GM19351 (cell line): ENCODE data around the gene NEK5.
"Not testable (repeated sequence)": the region's sequence is repeated elsewhere in the genome, so short reads cannot be mapped to it uniquely, and the experiment has no call there.

ENCODE experiments used
- ATAC-seq: cut with Tn5 transposase; IDR thresholded peaks from one replicate; pipeline ENCODE4 v1.9.1; 2021; ENCODE audit warnings: mild to moderate bottlenecking, moderate library complexity; ENCODE audit not compliant: unreplicated experiment

Gene NEK5

DNA sequence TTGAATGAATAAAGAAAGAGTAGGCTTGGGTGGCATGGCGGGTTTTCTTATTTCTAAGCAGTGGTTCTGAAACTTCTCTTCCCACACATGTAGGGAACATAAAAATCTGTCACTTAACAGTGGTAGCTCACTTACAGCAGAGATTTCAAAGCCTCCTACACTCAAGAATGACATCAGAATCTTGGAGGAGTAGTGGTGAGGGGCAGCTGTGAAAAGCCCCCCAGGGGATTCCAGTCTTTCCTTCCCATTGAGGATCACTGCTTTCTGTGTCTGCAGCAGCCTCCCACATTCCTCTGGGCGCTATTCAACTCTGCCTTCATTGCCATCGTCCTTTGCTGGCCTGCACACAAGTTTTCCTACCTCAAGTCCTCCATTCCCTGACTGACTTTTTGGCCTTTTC is 8.6 kb upstream of the NEK5 start:
- no peak for ATAC-seq

GRCh38 chr13:52136763-52137162 is 7.9 kb upstream of the NEK5 start:
- ATAC-seq: no peak

- no peak for ATAC-seq
Measured at GRCh38 chr13:52130641-52131040, 1.8 kb upstream of the NEK5 start.

GRCh38 chr13:52127783-52128702 is 830 bp downstream of the NEK5 start:
- peak; percentile 69 for ATAC-seq

GRCh38 chr13:52127378-52127777 is 1.5 kb downstream of the NEK5 start:
- ATAC-seq: peak; percentile 34

GRCh38 chr13:52125547-52125946 is 3.3 kb downstream of the NEK5 start:
- ATAC-seq: no peak

DNA sequence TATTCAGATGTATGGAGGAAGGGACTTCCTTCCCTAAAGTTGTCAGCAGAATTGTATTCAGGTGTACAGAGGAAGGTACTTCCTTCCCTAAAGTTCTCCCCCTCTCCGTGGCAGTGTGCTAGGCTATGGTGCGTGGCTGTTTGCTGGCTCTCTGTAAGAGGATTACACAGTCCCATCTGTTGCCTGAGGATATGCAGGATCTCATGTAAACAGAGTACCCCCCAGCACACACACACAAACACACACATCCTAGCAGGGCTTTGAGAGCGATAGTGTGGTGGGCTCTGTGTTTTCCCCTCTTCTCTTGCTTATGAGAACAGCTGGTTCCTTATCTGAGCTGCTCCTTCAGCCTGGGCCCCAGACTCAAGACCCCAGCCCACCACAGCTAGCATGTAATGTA is 10.3 kb downstream of the NEK5 start:
- ATAC-seq: no peak

DNA sequence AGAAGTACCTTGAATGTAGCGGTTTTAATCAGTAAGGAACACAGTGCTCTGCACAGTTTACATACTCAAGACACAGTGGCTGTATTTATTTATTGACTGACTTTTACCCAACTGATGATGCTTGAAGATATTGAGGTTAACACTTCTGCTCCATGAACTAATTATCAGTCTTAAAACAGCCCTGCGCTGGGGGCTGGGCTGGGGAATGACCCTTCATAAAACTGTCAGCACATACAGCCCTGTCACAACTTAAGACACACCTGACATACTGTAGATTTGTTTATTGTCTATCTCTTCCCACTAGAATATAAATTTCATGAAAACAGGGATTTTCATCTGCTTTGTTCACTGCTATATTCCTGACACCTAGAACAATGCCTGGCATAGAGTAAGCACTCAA is 10.8 kb downstream of the NEK5 start:
- ATAC-seq: no peak

DNA sequence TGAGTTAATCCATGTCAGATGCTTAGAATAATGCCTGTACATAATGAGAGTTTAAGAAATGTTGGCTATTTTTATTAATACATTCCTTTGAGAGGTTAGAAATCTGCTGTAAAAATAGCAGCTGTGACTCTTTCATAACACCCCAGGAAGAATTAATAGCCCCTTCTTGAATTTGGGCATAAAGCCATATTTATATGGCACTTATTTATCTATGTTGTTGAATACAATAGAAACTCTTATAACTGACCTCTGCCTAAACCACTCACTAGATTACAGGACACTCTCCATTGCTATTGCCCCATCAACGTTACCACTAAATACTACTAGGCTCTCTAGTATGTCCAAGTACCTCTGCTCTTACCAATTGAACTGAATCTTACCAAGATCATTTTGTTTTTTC is 16.3 kb downstream of the NEK5 start:
- no peak for ATAC-seq

DNA sequence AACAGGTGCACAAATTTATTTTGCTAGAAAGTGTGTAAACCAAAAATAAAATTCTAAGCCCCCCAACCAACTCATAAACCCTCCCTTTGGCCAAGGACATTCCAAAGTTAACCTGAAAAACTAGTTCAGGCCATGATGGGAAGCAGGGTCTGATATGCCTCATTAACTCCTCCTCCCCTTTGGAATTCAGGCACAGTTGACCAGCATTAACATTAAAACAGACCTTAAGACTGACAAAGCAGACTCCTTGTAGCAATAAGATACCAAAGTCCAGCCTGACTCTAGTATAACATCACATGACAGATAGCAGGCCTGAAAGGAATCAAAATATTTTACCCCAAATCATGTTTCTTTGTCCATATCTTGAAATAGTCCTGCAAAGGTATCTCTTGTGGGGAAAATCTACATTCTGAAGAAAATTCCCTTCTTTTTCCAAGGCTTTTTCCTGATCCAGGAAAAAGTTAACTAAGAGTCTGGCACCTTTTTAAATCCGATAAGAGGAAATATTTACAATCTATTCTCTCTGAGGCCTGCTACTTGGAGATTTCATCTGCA is 19.7 kb downstream of the NEK5 start:
- ATAC-seq: no peak

GRCh38 chr13:52105841-52106240 is 23.0 kb downstream of the NEK5 start:
- ATAC-seq: no peak

DNA sequence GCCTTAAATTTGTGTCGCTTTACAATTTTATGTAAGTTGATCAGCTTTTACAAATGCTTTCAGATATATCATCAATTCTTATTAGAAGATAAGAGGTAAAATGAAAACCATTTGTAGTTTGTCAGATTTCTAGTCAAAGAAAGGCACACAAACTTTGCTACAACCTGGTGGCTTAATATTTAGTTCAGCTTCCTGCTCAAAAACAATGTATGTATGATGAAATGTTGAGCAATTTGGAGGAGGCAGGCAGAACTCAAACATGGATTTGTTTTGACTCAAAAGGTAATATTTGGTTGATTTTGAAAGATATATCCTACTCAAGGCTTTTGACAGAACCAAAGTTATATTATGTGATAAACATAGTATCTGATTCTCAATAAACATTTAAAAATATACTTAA is 24.2 kb downstream of the NEK5 start:
- no peak for ATAC-seq

- ATAC-seq: no peak
Measured at GRCh38 chr13:52103386-52103785, 25.5 kb downstream of the NEK5 start.

- ATAC-seq: not testable (repeated sequence)
Measured at GRCh38 chr13:52102423-52102822, 26.4 kb downstream of the NEK5 start.

- ATAC-seq: no peak
Measured at GRCh38 chr13:52097197-52097596, 31.7 kb downstream of the NEK5 start.

- ATAC-seq: no peak
Measured at GRCh38 chr13:52096748-52097147, 32.1 kb downstream of the NEK5 start.

DNA sequence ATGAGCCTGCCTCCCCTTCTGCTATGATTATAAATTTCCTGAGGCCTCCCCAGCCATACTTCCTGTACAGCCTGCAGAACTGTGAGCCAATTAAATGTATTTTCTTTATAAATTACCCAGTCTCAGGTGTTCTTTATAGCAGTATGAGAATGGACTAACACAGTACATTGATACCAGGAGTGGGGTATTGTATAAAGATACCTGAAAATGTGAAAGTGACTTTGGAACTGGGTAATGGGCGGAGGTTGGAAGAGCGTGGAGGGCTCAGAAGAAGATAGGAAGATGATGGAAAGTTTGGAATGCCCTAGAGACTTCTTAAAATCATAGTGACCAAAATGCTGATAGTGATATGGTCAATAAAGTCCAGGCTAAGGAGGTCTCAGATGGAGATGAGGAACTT is 32.8 kb downstream of the NEK5 start:
- ATAC-seq: no peak

- no peak for ATAC-seq
Measured at GRCh38 chr13:52092087-52092486, 36.8 kb downstream of the NEK5 start.

- no peak for ATAC-seq
Measured at GRCh38 chr13:52091473-52091872, 37.4 kb downstream of the NEK5 start.

DNA sequence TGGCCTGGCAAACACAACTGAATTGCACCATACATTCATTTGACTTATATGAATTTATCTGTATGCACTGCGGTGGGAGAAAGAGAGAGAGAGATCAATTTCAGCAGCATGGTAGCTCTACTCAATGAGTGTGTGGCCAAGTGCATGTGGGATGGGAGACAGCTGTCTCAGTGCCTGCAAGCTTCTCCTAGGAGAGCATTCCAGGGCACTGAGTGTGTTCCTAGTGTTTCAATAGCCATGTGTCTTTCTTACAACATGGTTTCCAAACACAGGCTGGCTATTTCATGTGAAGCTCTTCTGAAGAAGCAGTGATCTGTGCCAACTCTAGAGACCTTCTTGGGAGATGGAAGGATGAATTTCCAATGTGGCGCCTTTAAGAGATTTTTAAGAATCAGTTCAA is 43.5 kb downstream of the NEK5 start:
- ATAC-seq: no peak

DNA sequence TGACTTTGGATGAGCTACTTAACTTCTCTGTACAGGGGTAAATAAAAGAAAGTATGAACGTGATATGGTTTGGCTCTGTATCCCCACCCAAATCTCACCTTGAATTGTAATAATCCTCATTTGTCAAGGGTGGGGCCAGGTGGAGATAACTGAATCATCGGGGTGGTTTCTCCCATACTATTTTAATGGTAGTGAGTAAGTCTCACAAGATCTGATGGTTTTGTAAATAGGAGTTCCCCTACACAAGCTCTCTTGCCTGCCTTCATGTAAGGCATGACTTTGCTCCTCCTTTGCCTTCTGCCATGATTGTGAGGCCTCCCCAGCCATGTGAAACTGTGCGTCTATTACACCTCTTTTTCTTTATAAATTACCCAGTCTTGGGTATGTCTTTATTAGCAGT is 43.9 kb downstream of the NEK5 start:
- not testable (repeated sequence) for ATAC-seq

DNA sequence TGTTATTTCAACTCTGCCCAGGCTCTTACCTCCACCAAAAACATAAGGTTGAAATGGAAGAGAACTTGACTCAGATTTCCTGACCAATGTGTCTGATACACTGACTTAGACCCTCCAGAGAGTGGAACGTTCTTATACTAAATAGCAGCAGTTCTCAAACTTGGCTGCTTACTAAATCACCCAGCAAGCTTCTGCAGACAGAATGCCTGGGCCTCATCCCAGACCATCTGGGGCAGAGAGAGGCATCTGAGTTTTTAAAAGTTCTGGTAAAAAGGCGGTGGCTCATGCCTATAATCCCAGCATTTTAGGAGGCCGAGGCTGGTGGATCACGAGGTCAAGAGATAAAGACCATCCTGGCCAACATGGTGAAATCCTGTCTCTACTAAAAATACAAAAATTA is 46.3 kb downstream of the NEK5 start:
- no peak for ATAC-seq

- ATAC-seq: not testable (repeated sequence)
Measured at GRCh38 chr13:52079891-52080290, 49.0 kb downstream of the NEK5 start.
